GM12878 (cell line): Measurements from ENCODE around the gene DYNC1I1.

Experiments
- POLR2A ChIP-seq: IDR thresholded peaks from 2 replicates; pipeline ENCODE4 v1.6.1; 2011; ENCODE audit warnings: low read depth, mild to moderate bottlenecking, low read length
- POLR2AphosphoS5 ChIP-seq: IDR thresholded peaks from 2 replicates; pipeline ENCODE4 v1.6.1; 2011; ENCODE audit warnings: mild to moderate bottlenecking, low read length, inconsistent platforms
- TAF1 ChIP-seq: IDR thresholded peaks from 2 replicates; pipeline ENCODE4 v1.6.1; 2011; ENCODE audit warnings: mild to moderate bottlenecking, low read depth, low read length, borderline replicate concordance
- ZBTB11 ChIP-seq: fragments of 450-650 bp; formaldehyde crosslinking; IDR thresholded peaks from 2 replicates; pipeline ENCODE4 v1.5.0; 2022; ENCODE audit warnings: mild to moderate bottlenecking, missing genetic modification characterization
- TF ChIP-seq, protein P1 (sequence below), 3 experiments: IDR thresholded peaks in 2 of 3; conservative IDR thresholded peaks in 1 of 3; 2 replicates each; pipeline ENCODE4 v1.5.1; 2011; ENCODE audit warnings: low read depth in 3 of 3, low read length in 3 of 3, mild to moderate bottlenecking in 3 of 3, control low read depth in 2 of 3, moderate library complexity in 2 of 3, inconsistent platforms in 1 of 3, mixed read lengths in 1 of 3; ENCODE audit not compliant: control insufficient read depth in 2 of 3, insufficient read depth in 1 of 3; ENCODE audit errors: extremely low read depth in 1 of 3

GRCh38 chr7:96131525-96131924, 359.2 kb downstream of the DYNC1I1 start:
- TF ChIP-seq, protein P1, sequence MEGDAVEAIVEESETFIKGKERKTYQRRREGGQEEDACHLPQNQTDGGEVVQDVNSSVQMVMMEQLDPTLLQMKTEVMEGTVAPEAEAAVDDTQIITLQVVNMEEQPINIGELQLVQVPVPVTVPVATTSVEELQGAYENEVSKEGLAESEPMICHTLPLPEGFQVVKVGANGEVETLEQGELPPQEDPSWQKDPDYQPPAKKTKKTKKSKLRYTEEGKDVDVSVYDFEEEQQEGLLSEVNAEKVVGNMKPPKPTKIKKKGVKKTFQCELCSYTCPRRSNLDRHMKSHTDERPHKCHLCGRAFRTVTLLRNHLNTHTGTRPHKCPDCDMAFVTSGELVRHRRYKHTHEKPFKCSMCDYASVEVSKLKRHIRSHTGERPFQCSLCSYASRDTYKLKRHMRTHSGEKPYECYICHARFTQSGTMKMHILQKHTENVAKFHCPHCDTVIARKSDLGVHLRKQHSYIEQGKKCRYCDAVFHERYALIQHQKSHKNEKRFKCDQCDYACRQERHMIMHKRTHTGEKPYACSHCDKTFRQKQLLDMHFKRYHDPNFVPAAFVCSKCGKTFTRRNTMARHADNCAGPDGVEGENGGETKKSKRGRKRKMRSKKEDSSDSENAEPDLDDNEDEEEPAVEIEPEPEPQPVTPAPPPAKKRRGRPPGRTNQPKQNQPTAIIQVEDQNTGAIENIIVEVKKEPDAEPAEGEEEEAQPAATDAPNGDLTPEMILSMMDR (IDR thresholded peaks at IDR 0.05 in 2 of 3, conservative IDR thresholded peaks at IDR 0.05 in 1 of 3; ENCODE audit: control insufficient read depth in 2 of 3, extremely low read depth in 1 of 3, insufficient read depth in 1 of 3, low read depth in 3 of 3, low read length in 3 of 3): no peak
- TF ChIP-seq POLR2AphosphoS5: no peak
- no peak for TF ChIP-seq POLR2A
- no peak for TF ChIP-seq ZBTB11
- no peak for TF ChIP-seq TAF1
